ENCODE data around the gene AMN.

AMN gene

GRCh38 chr14:102910442-102910841 is 12.0 kb upstream of the AMN start:
- in situ Hi-C loops (cut with HindIII; ENCODE audit: low pct_unique_long_range_greater_than_20kb, low sequenced_read_pairs) = no loop called here
- no peak for TF ChIP-seq JUND (IDR thresholded peaks at IDR 0.05; ENCODE audit: low read depth)
- DNase-seq (ENCODE audit: low read depth in 1 of 2, low spot score in 1 of 2) = no peak

- in situ Hi-C loops (cut with HindIII; ENCODE audit: low pct_unique_long_range_greater_than_20kb, low sequenced_read_pairs) = no loop called here
- DNase-seq (ENCODE audit: low read depth in 1 of 2, low spot score in 1 of 2) = no peak
- TF ChIP-seq JUND (IDR thresholded peaks at IDR 0.05; ENCODE audit: low read depth) = no peak
Observed at GRCh38 chr14:102911541-102911951, 10.9 kb upstream of the AMN start.

GRCh38 chr14:102911991-102912761 is 10.3 kb upstream of the AMN start:
- in situ Hi-C loops (cut with HindIII; ENCODE audit: low pct_unique_long_range_greater_than_20kb, low sequenced_read_pairs) = no loop called here
- no peak for TF ChIP-seq JUND (IDR thresholded peaks at IDR 0.05; ENCODE audit: low read depth)
- DNase-seq (ENCODE audit: low read depth in 1 of 2, low spot score in 1 of 2) = no peak

- in situ Hi-C loops (cut with HindIII; ENCODE audit: low pct_unique_long_range_greater_than_20kb, low sequenced_read_pairs) = no loop called here
- no peak for TF ChIP-seq JUND (IDR thresholded peaks at IDR 0.05; ENCODE audit: low read depth)
- no peak for DNase-seq (ENCODE audit: low read depth in 1 of 2, low spot score in 1 of 2)
Observed at GRCh38 chr14:102913341-102914211, 8.9 kb upstream of the AMN start.

GRCh38 chr14:102914474-102915291 is 7.8 kb upstream of the AMN start:
- TF ChIP-seq JUND (IDR thresholded peaks at IDR 0.05; ENCODE audit: low read depth) = no peak
- in situ Hi-C loops (cut with HindIII; ENCODE audit: low pct_unique_long_range_greater_than_20kb, low sequenced_read_pairs) = no loop called here

GRCh38 chr14:102915292-102916110 is 7.0 kb upstream of the AMN start:
- in situ Hi-C loops (cut with HindIII; ENCODE audit: low pct_unique_long_range_greater_than_20kb, low sequenced_read_pairs) = no loop called here
- no peak for DNase-seq (ENCODE audit: low read depth in 1 of 2, low spot score in 1 of 2)
- TF ChIP-seq JUND (IDR thresholded peaks at IDR 0.05; ENCODE audit: low read depth) = no peak

More at GRCh38 chr14:102914474-102915291, 7.8 kb upstream of the AMN start:
- no peak for DNase-seq (ENCODE audit: low read depth in 1 of 2, low spot score in 1 of 2)

- in situ Hi-C loops (cut with HindIII; ENCODE audit: low pct_unique_long_range_greater_than_20kb, low sequenced_read_pairs) = no loop called here
- no peak for DNase-seq (ENCODE audit: low read depth in 1 of 2, low spot score in 1 of 2)
- no peak for TF ChIP-seq JUND (IDR thresholded peaks at IDR 0.05; ENCODE audit: low read depth)
Observed at GRCh38 chr14:102916347-102917055, 6.0 kb upstream of the AMN start.

- TF ChIP-seq JUND (IDR thresholded peaks at IDR 0.05; ENCODE audit: low read depth) = no peak
- in situ Hi-C loops (cut with HindIII; ENCODE audit: low pct_unique_long_range_greater_than_20kb, low sequenced_read_pairs) = no loop called here
- DNase-seq (ENCODE audit: low read depth in 1 of 2, low spot score in 1 of 2) = no peak
Observed at GRCh38 chr14:102917056-102917385, 5.4 kb upstream of the AMN start.

GRCh38 chr14:102917469-102918211 is 4.8 kb upstream of the AMN start:
- in situ Hi-C loops (cut with HindIII; ENCODE audit: low pct_unique_long_range_greater_than_20kb, low sequenced_read_pairs) = no loop called here
- DNase-seq (ENCODE audit: low read depth in 1 of 2, low spot score in 1 of 2) = peak; percentile 50 to 80
- no peak for TF ChIP-seq JUND (IDR thresholded peaks at IDR 0.05; ENCODE audit: low read depth)

GRCh38 chr14:102918438-102918837 is 4.0 kb upstream of the AMN start:
- in situ Hi-C loops (cut with HindIII; ENCODE audit: low pct_unique_long_range_greater_than_20kb, low sequenced_read_pairs) = no loop called here

More at GRCh38 chr14:102918438-102918837, 4.0 kb upstream of the AMN start:
- DNase-seq (ENCODE audit: low read depth in 1 of 2, low spot score in 1 of 2) = no peak
- no peak for TF ChIP-seq JUND (IDR thresholded peaks at IDR 0.05; ENCODE audit: low read depth)
